Eye (tissue), 1 donor: Measurements from ENCODE around the gene SIAH2.
A peak's percentile ranks its signal among the peaks of the same experiment; 100 is the strongest.

ENCODE experiments used
- DNase-seq: peaks from one replicate; pipeline ENCODE4 v3.0.0-alpha.2; 2015

The SIAH2 gene

DNA sequence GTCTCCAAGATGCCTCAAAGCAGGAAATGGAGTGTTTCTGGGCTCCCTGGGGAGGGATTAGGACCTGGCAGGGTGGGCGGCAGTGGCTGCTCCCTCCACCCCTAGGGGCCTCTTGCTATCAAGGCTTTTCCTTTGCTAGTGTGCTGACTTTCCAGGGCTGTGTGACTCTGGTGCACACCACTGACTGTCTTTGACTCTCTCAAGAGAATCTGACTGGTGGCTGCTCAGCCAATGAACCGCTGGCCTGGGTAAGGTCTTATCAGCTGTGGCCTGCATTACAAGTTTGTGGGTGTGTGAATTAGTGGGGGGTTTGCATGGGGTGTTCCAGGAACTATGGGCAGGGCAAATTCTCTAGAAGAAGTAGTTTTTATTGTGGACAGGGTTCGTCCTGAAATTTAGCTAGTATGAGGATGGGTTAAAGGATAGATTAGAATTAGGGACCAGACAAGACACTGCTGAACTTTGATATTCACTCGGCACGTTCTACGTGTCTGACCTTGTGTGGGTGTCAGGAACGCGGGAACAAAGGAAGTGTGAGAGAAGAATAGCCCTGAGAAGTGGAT, 29.5 kb downstream of the SIAH2 start:
- DNase-seq, result no peak

DNA sequence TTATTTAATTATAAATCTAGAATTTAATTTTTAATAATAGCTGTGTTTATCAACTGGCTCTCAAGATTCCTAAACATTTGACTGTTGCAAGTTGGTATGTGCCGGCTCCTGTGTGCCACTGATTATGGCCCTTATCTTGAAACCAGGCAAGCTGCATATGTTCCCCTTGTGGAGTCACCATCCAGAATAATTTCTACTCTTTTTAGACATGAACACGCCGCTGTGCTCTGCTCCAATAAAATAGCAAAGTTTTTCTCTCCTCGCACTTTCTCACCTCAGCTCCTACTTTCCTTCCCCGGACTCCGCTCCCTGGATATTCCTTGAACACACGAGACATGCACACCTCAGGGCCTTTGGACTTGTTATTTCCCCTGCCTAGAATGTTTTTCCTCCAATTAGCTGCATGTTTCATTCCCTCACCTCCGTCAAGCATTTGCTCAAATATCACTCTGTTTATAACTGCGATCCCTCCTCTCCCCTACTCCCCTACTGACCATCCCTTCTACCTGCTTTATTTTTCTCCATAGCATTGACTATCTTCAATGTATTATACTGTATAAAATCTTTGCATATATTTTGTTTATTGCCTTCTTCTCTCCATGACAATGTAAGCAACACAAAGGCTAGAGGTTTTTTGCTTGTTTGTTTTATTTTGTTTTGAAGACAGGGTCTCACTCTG, 33.1 kb downstream of the SIAH2 start:
- DNase-seq, result no peak

- no peak for DNase-seq
Observed at GRCh38 chr3:150727653-150728502, 35.1 kb downstream of the SIAH2 start.

DNA sequence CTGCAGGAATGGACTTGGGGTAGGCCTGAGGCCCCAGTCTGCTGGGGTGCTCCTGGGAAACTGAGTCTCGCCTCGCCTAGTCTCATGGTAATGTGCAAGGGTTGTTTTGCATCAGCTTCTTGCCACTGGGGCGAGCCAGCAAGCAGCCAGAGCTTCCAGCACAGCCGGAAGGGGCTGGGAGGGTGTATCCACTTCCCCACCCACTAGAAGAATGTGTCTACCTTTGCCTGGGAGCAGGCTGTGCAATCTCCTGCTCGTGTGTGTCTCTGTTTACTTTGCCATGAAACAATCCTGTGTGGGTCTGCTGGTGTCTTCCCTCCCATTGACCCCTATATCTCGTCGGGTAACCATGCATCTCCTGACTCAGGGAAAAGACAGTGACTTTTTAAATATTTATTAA, 37.4 kb downstream of the SIAH2 start:
- DNase-seq, result no peak

GRCh38 chr3:150723946-150724345, 39.0 kb downstream of the SIAH2 start:
- no peak for DNase-seq

- DNase-seq, result no peak
Observed at GRCh38 chr3:150722267-150722666, 40.7 kb downstream of the SIAH2 start.

DNA sequence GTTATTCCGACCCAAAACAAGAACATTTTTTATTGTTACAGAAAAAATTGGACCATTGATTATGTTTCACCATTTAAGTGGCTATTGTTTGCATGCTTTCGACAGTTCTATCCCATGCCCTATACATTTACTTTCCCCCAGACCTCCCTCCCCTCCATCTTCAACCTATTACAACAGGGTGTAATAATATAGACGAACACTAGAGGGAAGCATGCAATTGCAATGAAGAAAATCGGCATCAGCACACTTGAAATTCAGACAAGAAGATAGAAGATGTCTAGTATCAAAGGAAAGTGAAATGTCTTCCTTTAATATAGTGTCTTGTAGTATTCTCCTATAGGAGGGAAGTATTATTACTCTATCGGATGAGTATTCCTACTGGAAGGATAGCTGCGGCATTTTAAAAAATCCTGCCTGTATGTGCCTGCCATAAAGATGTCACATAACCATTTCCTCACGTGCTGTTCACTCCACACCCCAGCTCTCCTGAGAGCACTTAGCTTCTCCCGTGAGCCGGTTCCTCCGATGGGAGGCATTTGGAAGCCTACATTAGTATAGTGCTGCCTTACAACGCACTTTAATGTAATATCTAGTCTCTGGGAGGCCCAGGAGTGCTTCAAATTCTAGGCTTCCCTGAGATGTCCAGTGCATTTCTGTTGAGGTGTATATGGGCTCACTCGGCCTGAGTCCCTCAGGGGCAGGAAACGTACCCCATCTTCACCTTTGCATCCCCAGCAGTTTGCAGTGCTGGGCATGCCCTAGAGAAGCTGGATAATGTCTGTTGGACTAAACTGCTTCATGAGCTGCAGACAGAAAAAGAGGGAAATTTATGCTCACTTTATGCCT, 41.5 kb downstream of the SIAH2 start:
- DNase-seq, result peak; percentile 91

DNA sequence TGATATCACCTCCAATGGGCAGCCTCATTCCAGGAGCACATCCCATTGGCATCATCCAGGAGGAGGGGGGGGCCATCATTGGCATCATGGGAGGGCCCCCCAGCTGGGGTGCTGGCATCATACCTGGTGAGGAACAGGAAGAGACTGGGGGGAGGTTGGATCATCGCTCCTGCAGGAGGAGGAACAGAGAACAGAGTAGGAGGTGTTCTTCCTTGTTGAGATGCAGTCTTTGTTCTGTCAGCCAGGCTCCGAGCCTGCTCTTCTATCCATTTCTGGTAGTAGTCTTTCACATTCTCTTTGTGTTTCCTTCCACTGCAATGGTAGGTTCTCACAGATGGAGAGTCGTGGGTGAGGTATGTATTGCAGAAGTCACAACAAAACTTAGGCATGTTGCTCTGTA, 42.5 kb downstream of the SIAH2 start:
- no peak for DNase-seq

- DNase-seq, result no peak
Observed at GRCh38 chr3:150710097-150710496, 52.9 kb downstream of the SIAH2 start.

GRCh38 chr3:150703756-150704344, 59.1 kb downstream of the SIAH2 start, which contains the start of gene ERICH6:
Gene ERICH6 (minus strand): TSS chr3:150703920. CDS start chr3:150703898, 22 bp downstream.
- DNase-seq, result peak; percentile 96

DNA sequence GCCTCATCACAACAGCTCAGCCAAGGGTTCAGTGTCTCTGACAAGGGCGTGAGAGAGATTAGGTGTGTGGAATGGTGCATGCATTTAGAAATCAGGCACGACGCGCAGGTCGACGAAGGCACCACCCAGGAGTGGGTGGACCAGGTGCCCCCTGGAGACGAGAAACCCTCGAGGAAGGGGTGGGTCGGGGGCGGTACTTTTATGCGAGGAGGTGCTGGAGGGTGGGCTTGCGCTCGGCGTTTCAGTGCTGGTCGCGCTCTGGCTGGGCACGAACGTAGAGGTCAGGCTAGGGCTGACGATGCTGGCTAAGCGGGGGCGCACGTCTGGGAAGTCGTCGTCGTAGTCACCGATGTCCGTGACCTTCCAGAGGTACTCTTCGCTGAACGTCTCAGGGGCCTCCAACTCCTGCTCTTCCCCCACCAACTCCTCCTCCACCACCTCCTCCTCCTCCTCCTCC, 59.6 kb downstream of the SIAH2 start:
- DNase-seq, result no peak

DNA sequence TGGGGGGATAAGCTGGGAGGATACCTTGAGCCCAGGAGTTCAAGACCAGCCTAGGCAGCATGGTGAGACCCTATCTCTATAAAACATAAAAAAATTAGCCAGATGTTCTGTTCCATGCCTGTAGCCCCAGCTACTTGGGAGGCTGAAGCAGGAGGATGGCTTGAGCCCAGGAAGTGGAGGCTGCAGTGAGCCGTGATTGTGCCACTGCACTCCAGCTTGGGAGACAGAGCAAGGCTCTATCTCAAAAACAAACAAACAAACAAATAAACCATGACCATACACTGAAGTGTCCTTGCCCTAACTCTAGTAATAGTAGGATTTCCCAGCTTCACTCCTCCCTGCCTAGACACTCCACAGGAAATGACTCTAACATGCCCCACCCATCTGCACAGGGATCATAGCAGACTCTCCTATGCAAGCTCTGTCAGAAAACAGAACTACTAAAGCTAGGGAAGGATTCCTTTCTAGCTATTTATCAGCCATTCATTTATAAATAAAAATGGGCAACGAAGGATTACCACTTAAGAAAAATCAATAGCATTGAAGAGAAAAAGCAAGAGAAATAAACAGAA, 63.8 kb downstream of the SIAH2 start:
- no peak for DNase-seq

GRCh38 chr3:150697646-150698045, 65.3 kb downstream of the SIAH2 start:
- no peak for DNase-seq

DNA sequence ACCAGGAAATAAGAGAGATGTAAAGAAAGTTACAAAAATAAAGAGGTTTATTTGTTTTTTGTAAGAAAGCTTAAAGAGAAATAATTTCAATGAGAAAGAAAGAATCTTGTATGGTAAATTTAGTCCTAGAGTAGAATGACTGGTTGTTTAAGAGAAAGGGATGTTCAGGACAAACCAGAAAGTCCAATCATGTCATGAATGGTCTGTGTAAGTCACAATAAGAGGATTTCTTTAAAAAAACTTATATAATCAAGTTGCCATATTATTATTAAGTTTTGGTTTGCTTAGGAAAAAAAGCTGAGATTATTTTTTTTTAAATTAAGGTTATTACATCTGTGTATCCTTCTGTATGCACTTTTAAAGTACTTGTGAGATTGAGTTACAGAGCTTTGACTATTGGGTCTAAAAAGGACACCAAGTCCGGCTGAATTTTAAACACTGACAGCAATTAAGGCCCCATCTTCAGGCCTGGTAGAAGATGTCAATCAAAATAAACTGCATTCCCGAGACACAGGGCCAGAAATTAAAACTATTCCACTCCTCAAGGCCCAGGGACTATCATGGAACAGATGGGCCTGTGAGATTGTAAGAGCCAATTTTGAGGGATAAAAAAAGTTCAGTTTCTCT, 71.4 kb downstream of the SIAH2 start:
- DNase-seq, result no peak
